Hepatic stellate cell (primary cell): ENCODE data around the gene CMSS1.

Experiments
- DNase-seq: peaks from one replicate; pipeline ENCODE4 v3.0.0; 2011; ENCODE audit warnings: low spot score

Gene CMSS1

DNA sequence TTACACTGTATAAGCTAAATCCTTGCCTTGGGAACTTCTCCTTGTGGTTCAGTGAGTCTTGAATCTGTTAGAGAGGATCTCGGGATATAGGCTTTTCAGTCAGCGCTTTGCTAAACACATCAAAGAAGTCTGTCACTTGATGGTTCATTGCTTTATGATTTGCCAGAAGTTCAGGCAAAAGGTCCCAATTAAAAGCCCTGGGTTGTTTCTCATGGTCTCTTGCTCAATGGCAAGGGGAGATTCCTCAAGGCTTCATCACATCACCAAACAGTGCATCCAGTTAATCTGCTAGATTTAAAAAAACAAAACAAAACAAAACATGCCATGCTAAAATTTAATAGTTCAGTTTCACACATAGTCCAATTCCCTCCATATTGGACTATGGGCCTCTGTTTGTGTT lies 181.9 kb downstream of the CMSS1 start:
- DNase-seq = no peak

DNA sequence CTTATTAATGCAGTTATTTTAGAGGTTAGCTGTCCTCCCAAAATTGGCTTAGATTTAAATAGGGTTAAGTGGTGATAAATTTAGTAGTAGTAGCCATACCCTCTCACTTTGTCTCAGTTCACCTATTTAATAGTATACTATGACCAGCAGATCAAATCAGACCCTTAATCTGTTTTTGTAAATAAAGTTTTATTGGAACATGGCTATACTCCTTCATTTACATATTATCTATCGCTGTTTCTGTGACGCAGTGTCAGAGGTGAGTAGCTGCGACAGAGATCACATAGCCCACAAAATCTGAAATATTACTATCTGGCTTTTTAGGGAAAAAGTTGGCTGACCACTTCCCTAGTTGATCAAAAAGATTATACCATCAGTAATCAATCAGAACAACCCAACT lies 183.4 kb downstream of the CMSS1 start:
- no peak for DNase-seq

DNA sequence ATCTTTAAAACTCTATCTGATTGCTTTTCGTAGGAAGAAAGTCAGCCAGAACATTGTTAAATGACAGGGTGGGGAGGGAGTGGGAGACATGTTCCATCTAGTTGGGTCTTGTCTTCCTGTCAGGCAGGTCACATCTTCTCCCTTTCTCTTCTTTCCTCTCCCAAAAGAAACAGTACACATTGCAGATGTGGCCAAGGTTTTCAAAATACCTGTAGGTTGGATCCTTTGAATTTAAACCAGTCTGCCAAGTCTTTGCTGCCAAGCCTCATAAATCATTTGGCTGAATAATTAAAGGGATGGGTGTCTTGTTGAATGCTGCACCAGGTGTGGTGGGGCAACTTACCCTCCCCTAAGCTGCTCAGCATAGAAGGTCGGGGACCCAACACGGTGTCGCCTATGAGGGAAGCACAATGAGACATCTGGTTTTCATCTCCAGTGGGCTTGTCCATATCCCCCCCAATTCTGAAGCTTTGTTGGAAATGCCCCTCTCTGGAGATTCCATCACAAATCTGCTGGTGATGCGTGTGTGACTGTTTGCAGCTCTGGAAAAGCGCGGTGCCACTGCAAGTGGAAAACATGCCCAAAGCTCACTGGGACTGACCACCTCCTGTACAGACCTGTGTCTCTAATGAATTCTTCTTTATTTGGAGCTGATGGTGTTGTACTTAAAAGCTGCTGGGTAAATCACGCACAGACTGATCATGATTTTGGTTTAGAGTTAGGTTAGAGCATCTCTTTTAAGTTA lies 184.0 kb downstream of the CMSS1 start:
- DNase-seq = no peak

DNA sequence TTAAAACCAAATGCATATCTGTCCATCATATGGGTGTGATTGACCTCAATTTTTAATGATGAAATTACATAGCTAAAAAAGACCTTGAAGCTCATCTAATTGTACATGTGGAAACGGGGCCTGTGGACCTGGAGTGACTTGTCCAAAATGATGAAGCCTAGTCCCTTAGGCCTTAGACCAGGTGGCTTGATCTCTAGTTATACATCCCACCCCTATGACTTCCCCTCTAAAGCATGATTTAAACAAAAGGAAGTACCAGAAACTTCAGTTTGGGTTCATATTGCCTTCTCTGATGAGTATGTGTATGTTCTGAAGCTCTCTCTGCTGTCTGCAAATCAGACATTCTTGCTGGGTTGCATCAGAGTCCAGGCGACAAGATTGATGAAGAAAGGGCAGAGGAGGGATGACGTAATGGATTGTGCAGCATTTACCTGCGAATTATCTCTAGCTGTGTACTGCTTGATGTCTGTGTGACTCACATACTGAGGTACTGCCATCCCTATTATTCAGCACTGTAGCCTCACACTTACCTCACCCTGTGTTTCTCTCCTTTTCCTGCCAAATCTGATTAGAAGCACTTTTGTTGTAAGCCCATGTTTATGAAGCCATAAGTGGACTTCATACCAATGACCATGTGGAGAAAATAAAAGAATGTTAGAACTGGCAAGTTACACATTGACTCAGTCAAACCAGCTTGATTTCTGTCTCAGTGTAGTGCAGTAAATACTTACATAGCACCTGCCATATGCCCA lies 185.1 kb downstream of the CMSS1 start:
- peak; percentile 29 for DNase-seq

DNA sequence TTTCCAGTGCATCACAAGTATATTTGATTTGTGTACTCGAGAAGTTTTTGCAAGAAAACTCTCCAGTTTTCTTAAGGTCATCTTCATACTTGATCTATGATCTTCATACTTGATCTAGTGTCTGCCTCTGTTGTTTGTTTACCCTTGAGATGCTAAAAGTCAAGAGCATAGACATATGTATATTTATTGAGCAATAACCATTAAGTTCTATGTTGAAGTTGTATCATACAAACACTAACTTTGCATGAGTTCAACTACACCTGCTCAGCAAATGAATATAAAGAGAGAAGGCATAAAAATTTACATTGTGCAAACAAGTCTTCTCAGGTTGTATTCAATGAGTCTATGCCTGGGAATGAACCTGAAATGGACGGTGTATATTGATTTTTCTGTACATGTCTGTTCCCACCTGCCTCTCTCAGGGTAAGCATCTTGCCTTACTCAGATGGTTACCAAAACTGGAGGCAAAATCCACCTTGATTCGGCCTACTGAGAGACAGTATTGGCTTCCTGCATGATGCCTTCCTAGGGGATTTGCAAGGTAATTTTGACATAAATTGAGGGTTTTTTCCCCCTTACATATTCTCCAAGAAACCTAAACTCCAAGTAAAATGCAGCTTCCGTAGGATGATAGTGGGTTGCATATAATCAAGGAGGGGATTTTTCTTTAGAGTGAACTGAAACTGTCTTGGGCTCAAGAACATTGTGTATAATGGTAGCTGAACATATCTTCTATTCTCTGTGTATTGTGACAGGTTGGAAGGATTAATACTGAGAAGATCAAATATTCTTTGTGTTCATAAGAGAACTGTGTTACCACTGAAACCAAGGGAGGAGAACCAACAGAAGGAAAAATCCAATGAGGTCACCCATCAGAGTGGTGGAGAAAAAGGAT lies 186.2 kb downstream of the CMSS1 start:
- no peak for DNase-seq

DNA sequence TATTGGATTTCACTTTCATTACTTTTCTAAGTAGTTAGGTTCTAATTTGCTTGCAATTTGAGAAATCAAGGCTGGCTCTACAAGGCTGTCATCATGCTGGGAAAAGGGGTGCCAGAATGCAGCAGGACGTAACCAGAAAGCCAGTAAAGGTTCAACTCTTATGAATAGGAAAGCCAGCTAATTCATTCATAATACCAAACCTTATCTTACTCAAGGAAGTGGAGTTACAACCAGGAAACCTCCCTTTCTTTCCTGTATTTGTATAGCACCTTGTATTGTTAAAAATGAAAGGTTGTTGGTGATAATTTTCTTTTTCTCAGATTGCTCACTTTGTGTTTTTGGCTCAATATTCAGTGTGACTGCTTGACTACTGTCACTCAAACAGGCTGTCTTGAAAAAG lies 187.3 kb downstream of the CMSS1 start:
- no peak for DNase-seq

DNA sequence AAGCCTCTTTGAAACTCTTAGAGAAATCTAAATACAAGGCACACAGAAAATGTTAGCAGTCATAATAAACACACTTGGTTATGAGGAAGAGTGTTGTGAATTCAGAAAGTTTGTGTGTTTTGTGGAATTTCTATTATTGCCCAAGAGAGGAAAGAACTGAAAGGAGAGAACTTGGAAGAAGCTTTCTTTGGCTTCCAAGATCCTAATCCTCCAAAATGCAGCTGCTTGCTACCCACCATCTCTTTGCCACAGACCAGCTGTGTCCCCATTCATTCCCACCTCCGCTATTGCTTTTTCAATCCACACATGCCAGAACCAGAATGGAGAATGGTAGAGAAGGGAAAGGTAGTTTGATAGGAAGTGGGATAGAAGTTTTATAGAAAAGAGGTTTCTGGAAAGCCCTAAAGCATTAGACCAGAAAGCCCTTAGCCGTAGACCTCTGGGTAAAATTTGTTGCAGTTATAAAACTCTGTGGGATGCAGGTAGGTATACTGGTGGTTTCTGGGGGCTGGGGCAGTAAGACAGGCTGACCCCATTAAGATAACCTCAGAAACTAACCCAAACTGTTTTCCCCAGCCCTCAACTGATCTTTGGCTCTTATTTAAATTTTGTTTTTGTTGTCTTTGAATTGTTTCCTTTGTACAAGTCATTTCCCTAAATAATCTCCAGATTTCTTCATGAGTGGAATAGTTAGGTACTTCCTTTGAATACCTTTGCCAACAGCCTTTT lies 188.2 kb downstream of the CMSS1 start:
- DNase-seq = no peak

DNA sequence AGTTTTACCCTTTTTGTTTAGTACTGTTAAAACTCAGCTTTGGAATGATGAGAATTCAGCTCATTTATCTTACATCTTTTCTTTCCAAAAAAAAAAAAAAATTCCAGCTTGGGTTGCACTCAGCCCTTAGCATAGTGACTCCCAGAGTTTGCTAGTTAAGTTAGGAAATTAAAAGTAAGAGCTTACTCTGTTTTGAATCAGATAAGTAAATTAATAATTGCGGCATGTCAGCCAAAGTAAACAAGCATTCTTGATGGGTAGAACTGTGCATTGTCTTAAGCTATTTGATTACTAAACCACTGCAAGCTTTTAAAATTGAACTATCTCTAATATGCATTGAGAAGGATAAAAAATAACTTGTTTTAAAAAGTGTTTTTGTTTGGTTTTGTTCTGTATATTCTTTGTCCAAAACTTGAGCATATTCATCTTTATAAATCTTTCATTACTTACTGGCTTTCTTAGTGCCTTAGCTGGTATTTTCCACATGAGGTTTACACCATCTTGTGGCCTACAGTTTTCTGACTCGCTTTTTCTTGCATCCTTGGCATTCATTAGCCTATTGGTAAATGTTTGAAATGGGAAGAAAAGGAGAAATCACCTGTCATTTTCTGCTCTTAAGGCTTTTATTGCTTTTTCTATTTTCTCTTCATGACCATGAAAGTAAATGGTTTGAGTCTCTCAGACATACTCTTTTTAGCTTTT lies 189.1 kb downstream of the CMSS1 start:
- DNase-seq = no peak

DNA sequence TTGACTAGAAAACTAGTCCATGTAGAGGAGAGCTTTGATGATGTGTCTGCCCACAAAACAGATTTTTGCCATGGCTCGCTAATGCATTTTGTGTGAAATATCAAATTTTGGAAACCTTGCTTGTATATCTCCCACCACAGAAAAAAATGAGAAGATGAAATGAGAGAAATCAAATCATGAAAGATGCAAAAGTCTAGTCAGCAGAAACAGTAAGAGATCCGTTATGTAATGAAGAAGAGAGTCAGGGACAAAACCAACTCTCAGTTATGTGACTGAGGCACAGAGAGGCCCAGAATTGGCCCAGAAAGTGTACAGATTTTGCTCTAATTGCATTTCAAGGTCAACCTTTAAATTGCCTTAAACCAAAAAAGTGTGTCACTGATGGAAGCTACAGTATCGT lies 189.7 kb downstream of the CMSS1 start:
- no peak for DNase-seq

DNA sequence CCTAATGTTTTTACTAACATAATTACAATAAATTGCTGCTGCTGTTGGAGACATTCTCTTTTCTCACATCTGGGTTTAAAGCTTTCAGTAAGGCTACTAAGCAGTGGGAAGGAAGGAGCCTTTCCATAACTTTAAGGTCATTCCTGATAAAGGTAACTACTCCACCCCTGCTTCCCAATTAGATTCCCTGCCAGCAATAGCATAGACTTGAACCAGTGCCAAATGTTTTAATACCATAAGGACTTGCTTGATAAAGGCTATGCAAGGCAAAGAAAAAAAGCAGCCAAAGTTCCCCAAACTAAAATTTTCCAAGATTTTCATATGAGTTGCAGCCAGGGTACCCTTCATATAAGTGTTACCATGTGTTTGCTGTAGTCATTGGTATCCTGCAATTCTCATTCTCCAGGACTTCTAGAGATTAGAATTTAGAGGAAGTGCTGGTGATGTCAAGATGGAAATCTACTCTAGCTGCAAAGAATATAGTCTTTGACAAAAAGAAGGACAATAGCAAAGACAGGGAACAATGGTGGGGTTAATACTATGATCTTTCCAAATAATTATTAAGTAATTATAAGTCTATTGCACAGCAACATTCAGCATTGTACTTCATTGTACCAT lies 190.5 kb downstream of the CMSS1 start:
- DNase-seq = no peak

DNA sequence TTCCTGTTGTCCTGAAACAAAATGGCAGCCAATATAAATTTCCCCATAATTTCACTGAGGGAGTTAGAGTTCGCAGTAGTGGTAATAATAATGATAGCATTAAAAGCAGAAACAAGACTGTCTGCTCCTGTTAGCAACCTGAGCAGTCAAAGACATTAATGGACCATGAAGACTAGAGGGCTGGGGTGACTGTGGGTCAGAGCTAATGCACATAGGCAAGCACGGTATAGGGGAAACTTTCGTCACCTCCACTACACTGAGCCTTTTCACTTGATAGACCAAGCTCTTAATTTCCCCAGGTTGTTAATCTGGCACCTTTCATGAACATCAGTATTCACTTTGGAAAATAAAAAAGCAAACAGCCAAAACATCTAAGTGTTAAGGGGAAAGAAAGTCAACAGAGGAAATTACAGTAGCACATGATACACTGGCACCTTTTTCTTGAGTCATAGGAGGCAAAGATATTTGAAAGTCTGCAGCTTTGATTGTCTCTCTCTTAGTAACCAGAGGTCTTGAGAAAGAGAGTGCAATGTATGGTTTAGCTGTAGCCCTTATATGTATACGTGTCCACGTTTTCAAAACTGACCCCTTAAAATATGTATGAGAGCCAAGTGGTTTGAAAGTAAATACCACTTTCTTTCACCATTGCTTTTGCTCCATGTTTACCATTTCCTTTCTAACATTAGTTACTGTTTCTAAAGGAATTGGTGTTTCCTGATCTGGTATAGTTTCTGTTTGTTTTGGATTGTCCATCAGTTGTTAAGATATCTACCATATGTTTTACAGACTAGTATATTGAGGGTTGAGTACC lies 191.8 kb downstream of the CMSS1 start:
- no peak for DNase-seq

DNA sequence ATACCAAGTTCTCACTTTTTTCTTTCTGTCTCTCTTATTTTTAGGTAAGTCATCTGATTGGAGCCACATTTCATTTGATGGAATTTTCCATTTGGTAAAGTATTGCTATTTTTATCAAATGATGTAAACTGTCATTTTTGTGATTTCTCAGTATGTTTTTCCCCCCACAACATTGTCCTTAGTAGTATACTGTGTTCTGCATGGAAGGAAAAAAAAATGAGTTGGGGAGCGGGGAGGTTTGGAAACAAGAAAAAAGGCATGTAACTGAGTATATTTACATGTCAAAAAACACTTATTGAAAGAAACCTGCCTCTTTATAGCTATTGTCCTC lies 192.4 kb downstream of the CMSS1 start:
- no peak for DNase-seq

DNA sequence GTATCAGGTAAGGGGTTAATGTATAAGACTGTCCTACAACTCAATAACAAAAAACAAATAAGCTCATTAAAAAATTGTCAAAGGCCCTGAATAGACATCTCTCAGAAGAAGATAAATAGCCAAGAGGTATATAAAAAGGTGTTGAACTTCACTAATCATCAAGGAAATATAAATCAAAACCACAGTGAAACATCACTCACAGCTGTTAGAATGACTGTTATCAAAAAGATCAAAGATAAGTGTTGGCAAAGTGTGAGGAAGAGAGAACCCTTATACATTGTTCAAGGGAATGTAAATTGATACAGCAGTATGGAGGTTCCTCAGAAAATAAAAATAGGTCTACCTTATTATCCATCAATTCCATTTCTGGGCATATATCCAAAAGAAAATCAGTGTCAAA lies 201.1 kb downstream of the CMSS1 start:
- DNase-seq = no peak

DNA sequence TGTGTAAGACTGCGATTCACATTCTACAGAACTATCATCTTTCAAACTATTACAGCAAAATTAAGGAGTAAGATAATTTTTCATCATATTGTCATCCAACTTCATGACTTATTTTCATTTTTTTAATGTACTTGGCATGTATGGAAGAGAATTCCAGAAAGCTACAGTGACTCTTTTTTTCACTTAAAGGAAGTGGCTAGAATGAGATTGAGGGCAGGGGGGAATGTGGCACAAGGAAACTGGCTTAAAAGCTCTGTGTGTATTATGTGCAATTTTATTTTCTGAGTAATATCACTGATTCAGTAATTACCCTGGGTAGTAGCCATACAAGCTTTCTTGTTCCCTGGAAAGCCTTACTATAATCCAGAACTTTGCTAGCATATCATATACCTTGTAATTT lies 202.1 kb downstream of the CMSS1 start:
- DNase-seq = no peak

DNA sequence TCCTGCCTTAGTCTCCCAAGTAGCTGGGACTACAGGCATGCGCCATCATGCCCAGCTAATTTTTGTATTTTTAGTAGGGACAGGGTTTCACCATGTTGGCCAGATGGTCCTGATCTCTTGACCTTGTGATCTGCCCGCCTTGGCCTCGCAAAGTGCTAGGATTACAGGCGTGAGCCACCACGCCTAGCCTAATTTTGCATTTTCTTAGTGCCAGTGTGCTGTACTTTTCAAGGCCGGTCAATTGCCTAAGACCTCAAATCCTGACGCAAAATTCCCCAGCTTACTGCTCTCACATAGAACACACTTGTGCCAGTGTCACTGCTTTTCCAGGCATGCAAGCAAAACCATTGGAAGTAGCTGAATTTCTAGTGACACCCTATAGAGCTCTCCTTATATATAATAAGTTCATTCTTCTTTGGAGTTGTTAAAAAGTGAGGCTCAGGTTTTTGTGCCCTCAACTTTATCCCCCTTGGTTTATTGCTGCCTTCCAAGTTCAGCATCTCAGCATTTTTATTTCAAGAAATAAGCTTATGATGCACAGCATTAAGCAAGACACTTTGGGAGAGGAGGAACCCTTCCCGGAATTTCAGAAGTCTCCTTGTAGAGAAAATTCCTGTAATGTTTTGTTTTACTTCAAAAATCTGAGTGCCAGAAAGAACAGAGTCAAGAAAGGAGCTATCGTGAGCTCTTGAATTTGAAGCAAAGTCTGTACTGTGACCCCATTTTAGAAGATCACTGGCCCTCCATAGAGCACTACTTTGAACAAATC lies 203.4 kb downstream of the CMSS1 start:
- no peak for DNase-seq

DNA sequence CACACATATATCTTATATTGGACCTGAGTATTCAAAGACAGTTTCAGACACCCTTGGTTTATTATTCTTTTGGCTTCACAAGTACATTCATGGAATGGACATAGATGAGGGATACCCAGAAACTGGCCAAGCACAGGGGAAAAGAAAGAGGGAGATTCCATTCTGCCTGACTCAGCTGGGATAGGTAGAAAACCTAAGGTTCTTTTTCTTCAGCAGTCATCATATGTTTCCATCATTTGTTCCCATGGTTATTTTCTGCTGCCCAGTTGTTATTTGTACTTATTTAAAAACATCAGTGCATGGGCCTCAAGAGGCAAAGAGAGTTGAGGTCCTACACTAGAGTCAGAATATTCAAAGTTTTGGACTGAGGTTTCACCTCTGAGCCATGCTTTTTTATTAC lies 204.8 kb downstream of the CMSS1 start:
- no peak for DNase-seq

DNA sequence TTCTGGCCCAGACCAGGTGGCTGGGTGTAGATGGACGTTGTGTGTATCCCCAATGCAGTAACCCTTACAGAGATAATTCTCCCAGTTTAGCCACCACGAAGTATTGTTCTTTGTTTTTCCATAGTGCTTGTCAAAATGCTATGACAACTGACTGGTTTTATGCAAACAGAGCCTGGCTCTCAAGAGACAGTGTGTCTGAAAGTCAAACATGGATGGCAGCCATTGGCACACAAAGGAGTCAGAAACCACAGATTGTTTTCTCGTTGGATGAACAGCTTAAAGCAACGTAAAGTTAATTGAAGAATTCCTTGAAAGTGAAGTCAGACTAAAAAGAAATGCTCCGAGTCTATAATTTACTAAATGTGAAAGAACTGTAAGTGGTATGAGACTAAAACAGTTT lies 205.5 kb downstream of the CMSS1 start:
- DNase-seq = no peak

DNA sequence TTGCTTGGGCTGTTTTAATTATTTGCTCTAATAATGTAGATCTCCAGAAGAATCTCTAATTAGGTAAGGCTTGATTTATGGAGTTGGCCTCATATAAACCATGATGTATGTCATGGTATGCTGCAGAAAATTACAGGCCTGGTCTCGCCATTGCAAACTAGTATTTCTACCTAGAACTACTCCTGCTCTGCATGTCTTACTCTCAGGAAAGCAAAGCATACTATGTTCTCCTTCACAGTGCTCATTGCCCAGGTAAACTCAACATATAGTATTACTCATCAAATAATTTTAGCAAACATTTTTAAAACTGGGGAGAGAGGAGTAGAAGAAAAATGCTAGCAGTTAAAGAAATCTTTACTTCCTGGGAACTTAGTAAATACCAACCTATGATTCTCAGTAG lies 205.9 kb downstream of the CMSS1 start:
- DNase-seq = no peak

DNA sequence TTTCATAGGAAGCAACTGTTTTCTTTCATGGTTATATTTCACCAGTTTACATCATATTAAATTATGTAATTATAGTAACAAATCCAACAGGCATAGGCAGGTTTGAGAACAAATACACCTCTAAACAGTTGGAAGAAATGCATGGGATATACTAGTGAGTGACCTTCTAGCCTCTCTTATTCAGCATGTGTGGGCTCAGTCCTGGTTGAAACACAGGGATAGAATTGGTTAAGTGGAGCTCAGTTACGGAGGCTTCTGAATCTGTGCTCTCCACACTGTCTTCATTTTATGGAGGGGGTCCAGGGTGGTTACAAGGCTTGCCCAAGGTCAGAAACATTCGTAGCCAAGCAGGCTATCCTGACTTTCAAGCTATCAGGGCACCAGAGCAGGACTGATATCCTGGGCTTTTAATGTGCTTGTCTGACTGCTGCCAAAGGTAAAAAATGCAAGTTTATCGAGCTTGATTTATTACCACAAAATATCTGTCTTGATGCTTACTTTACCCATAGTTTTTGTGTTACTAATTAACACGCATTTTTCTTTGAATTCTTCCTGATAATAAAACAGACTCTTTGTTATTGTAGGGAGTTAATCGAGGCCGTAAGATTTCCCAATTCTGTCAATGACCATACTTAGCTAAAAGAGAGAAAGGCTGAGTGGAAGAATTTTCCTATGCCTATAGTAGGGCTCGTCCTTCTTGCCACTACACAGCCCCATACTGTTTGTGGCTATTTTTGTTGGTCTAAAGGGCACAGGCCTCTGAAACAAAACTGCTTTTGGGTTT lies 207.1 kb downstream of the CMSS1 start:
- no peak for DNase-seq
